Fibroblast of villous mesenchyme (primary cell): Measurements from ENCODE around the gene ECHS1. TPM values are rescaled to one million over a fixed set of nuclear protein-coding genes. Genes with fewer than 3 reads are reported as not detected.

Experiments used
- DNase-seq: peaks from one replicate; pipeline ENCODE4 v3.0.0-alpha.2; 2010; ENCODE audit warnings: low read depth
- H3K4me3 ChIP-seq: 2 replicates; pipeline ENCODE4 v1.5.1; 2011; ENCODE audit warnings: low read depth, mild to moderate bottlenecking, low read length
- total RNA-seq: library from RNA; depleted of rRNA; stranded (reverse); fragments of >200 nt; gene quantifications from 2 replicates; pipeline ENCODE4 v1.2.3, GENCODE V29; 2012
- TF ChIP-seq, protein P1 (sequence below): IDR thresholded peaks from 2 replicates; pipeline ENCODE4 v1.5.1; 2012; ENCODE audit warnings: low read depth, mild to moderate bottlenecking, low read length; ENCODE audit not compliant: insufficient read depth

Gene ECHS1
- total RNA-seq, 1 donor: 59.6 TPM

DNA sequence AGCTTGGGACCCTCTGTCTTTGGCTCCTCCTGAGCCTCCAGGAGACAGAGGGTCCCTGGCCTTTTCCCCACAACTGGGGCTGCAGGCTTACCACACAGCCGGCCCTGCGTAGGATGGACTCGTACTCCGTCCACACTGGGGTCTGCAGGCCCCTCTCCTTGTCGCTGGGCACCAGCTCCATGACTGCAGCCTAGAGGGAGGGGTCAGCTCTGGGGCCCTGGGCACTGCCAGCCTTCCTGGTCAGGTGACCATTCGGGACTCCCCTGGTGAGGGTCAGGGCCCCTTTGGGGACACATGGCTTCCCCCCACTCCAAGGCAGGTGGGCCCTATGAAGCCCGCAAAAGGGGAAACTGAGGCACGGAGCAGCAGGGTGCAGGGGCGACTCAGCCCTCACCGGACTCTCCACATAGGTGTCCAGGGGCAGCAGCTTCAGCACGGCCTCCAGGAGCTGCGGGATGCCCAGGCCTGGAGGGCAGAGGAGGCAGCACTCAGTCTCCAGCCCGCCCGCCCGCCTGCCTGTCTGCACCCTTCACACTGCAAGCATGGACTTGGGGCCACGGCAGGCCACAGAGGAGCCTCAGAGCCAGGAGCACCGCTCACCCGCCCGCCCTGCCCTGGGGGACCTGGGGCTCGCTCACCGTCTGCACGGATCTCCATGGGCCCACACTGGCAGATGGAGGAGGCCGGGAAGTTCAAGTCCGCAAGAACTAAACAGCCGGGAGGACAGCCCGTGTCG lies 16.4 kb downstream of the ECHS1 start:
- H3K4me3 ChIP-seq: peak overlapping the region; percentile 60
- TF ChIP-seq, protein P1, sequence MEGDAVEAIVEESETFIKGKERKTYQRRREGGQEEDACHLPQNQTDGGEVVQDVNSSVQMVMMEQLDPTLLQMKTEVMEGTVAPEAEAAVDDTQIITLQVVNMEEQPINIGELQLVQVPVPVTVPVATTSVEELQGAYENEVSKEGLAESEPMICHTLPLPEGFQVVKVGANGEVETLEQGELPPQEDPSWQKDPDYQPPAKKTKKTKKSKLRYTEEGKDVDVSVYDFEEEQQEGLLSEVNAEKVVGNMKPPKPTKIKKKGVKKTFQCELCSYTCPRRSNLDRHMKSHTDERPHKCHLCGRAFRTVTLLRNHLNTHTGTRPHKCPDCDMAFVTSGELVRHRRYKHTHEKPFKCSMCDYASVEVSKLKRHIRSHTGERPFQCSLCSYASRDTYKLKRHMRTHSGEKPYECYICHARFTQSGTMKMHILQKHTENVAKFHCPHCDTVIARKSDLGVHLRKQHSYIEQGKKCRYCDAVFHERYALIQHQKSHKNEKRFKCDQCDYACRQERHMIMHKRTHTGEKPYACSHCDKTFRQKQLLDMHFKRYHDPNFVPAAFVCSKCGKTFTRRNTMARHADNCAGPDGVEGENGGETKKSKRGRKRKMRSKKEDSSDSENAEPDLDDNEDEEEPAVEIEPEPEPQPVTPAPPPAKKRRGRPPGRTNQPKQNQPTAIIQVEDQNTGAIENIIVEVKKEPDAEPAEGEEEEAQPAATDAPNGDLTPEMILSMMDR: no peak
- DNase-seq: no peak

DNA sequence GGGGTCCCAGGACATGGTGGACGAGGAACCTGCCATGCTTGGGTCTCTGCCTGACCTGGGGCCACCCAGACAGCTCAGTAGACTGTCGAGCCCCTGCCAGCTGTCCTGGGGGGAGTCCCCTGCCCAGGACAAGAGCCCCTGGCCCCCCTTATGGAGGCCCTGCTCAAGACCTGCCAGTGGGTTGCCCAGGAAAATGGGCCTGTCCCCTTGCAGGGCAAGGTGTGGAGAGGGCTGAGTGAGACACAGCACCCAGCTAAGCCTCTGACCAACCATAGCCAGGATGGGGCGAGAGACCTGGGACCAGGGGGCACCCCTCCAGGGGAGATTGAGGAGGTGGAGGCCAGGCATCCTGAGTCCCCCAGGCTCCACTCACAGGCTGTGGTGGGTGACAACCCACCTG lies 17.2 kb downstream of the ECHS1 start:
- DNase-seq: no peak
- TF ChIP-seq, protein P1: no peak
- H3K4me3 ChIP-seq: no peak overlapping the region

DNA sequence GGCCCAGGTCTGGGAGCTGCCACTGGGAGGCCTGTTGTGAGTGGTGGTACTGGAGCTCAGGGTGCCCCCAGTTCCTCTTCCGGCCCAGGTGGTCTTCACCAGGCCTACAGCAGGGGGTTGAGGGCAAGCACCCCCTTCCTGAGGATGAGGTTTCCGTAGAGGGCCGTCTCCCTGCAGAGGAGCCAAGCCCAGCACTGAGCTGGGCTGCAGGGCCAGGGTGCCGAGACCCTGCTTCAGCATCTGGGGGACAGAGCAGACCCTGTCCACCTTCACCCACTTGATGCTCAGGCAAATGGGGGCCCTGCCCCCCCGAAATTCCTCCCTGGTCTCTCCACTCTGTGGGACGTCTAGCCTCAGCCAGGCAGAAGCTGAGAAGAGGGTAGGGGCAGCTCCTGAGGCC lies 17.9 kb downstream of the ECHS1 start:
- DNase-seq: no peak
- H3K4me3 ChIP-seq: no peak overlapping the region
- TF ChIP-seq, protein P1: no peak

DNA sequence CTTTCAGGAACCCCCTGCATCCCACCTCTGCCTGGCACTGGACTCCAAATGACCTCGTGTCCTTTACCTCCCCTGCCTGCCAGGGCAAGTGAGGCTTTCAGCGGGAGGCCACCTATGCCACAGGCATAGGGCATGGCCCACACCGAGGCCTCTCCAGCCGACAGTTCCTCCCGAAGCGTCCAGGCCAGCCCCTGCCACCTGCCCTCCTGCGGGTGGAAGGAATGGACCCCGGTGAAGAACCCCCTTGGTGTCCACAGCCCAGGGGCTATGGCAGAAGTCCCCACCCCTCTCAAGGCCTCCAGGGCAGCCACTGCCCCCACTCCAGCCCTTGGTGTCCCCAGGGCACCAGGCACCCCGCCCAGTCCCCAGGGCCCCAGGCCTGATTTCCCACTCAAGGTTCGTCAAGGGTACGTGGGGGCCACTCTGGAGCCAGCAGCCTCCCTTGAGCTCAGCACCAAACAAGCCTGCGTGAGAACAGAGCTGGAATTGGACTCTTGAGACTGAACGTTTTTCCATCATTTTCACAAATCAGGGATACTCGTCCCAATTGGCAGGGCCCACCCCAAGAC lies 18.4 kb downstream of the ECHS1 start:
- no peak overlapping the region for H3K4me3 ChIP-seq
- no peak for DNase-seq
- TF ChIP-seq, protein P1: no peak

DNA sequence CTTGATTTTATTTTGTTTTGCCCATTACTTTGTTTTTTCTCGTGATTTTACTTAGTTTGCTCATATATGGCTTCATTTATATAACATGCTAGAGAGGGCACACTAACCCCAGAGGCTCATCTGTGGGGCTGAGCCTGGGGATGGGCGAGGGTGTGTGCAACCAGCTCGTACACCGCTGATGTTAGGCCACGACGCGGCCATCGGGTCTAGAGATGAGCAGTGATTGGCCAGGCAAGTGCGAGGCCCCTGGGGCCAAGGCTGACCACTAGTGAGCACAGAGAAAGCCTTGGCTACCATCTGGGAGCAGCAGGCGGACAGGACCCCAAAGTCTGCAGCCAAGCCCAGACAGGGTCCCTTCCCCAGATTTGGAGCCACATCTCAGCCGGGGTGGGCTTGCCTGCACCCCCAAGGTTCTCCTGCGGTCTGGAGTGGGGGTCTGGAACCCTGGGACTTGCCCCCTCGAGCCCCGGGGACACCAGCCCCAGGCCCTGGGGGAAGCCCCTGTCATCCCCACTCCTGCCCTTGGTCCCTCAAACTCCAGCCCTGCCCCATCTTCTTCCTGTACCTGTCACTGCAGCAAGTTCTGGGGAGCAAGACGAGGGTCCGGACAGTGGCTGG lies 19.1 kb downstream of the ECHS1 start:
- no peak for DNase-seq
- H3K4me3 ChIP-seq: no peak overlapping the region
- TF ChIP-seq, protein P1: no peak

DNA sequence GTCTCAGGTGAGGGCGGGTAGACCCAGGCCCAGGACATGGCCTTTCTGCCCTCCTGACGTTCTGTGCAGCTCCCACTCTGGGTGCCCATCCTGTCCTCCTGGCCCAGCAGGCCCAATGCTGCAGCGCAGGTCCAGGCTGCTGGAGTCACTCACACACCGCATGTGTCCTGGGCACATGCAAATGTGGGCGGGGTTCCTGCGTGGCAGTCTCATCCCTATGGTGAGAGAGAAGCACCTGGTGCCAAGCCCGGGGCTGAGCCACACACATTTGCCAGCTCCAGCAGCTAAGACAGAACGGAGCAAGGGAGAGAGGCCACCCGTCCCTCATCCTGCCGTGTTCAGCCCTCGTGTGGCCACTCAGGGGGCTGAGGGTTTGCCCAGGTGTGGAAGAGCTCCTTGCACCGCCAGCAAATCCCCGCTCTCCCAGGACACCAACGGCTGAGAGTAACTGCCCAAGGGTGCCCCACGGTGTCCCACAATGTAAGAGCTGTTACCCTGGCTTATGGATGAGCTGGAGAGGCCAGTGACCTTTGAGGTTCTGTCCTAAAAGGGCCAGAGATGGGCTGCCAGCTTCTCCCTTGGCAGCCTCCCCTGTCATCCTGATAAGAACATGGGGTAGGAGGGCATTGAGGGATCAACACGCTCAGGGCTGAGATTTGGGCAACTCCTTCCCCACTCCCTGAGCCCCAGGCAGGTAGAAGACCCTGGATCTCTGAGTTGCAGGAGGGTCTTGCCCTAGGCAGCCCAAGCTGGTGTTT lies 19.8 kb downstream of the ECHS1 start:
- no peak overlapping the region for H3K4me3 ChIP-seq
- no peak for DNase-seq
- TF ChIP-seq, protein P1: no peak
